HG03342 (cell line): ENCODE measurements around the gene RNF214.
"Not testable (repeated sequence)": the region's sequence is repeated elsewhere in the genome, so short reads cannot be mapped to it uniquely, and the experiment has no call there.

Experiments used
- ATAC-seq: cut with Tn5 transposase; IDR thresholded peaks from one replicate; pipeline ENCODE4 v1.9.1; 2021; ENCODE audit warnings: mild to moderate bottlenecking, moderate library complexity; ENCODE audit not compliant: unreplicated experiment

The RNF214 gene

DNA sequence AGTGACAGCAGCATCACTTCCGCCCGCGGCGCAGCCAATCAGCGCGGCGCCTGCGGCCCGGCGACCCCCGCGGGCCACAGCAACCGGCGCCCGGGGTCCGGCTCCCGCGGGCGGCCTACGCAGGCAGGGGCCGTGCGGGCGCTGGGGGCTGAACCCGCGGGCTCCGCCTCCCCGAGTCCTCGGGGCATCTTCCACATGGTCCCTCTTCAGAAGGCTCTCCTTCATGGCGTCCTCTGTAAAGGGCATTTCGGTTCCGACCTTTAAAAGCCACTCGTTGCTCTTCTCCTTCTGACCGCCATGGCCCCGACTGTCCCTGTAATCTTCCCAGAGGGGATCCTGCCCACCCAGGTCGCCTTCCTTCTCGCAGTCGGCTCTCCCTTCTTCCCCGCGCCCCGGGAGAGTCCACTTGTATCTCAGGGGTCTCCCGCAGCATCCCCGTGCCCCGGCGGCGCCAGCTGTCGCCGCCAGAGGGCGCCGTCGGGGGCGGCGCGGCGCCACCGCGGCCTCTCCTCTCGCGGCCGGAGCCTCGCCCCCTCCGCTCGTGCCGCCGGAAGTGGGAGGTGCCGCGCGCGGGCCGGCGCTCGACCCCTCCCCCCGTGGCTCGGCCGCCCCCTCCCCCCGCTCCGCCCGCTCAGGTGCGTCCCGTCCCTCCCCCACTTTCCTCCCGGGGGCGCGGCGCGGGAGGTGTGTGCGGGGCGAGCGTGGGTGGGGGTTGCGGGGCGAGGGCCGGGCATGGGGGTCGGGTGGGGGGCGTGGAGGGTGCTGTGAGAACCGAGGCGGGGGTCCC lies at the start of gene RNF214:
TSS of gene RNF214 (plus strand) at position 580 of the 787 bp plus-strand sequence. CDS start 1,602 bp downstream, outside the sequence.
- peak; percentile 73 for ATAC-seq

- ATAC-seq, result not testable (repeated sequence)
These were observed 49.3 kb upstream of the RNF214 start for GRCh38 chr11:117183178-117183577.

DNA sequence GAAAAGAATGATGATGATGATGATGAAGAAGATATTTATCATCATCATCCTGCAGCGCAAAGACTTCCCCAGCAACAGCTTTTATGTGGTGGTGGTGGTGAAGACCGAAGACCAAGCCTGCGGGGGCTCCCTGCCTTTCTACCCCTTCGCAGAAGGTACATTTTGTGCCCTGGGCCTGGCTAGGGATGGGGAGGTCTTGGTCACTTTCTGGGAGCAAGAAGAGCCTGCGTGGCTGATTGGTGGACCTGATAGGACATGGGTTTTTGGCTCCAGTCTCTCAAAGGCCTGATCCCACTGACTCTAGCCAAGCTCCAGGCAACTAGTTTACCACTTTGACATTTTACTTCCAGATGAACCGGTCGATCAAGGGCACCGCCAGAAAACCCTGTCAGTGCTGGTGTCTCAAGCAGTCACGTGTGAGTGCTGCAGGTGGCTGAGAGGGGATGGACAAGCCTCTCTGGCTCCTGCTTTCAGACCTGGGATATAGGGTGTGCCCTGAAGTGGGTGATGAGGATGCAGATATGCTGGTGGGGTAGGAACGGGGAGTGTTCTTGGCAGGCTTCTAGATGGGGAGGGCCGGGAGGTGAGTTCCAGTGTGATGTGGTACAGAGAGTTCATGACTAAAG lies 48.6 kb upstream of the RNF214 start:
- ATAC-seq, result no peak

DNA sequence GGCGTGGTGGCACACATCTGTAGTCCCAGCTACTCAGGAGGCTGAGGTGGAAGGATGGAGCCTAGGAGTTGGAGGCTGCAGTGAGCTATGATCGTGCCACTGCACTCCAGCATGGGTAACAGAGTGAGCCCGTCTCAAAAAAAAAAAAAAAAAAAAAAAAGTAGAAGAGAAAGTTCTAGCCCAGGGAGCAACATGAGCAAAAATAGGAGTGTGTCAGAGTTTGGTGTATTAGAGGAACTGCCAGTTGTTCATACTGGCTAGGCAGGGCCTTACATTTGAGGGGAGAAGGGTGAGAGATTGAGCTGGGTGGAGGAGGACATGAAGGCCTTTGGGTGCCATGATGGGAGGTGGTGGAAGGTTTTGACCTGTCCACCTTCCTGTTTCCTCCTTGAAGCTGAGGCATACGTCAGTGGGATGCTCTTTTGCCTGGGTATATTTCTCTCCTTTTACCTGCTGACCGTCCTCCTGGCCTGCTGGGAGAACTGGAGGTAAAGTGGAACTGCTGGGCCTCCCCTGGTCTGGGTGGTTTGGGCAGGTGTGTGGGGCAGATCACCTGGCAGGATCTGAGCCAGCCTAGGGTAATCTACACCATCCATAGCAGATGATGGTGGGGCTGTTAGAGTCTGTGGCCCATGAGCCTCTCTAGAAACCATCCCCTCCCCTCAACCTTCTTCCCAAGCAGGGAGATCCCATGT lies 46.6 kb upstream of the RNF214 start:
- ATAC-seq, result no peak

DNA sequence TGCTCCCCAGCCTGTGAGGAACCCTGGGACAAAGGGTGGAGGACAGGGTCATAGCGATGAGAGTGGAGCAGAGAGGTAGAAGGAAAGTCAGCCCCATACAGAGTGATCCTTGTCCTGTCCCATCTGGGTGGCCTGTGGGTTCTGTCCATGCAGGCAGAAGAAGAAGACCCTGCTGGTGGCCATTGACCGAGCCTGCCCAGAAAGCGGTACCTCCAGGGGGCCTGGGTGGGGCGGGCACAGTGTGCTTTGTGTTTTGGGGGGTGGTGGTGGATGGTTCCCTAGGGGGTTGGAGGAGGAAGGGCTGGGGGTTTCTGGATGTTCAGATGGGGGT lies 46.1 kb upstream of the RNF214 start:
- ATAC-seq, result no peak

DNA sequence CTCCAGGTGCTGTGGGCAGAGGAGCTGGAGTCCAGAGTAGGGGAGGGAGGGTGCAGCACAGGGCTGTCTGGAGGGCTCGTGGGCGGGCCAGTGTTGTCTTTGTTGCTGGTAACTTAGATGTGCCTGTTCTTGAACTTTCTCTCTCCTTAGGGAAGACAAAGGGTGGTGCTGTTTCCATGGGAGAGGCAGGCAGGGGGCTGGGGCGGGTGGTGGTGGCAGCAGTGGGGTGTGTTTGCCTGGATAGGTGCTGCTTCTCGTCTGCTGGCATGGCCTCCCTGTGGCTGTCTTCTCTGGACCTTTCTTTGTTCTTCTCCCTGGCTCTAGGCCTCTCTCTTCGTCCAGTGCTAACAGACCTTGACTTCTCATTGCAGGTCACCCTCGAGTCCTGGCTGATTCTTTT lies 45.5 kb upstream of the RNF214 start:
- ATAC-seq, result no peak

GRCh38 chr11:117187428-117187798 lies 45.1 kb upstream of the RNF214 start:
- no peak for ATAC-seq

- ATAC-seq, result no peak
These were observed 44.5 kb upstream of the RNF214 start for GRCh38 chr11:117187799-117188481.

DNA sequence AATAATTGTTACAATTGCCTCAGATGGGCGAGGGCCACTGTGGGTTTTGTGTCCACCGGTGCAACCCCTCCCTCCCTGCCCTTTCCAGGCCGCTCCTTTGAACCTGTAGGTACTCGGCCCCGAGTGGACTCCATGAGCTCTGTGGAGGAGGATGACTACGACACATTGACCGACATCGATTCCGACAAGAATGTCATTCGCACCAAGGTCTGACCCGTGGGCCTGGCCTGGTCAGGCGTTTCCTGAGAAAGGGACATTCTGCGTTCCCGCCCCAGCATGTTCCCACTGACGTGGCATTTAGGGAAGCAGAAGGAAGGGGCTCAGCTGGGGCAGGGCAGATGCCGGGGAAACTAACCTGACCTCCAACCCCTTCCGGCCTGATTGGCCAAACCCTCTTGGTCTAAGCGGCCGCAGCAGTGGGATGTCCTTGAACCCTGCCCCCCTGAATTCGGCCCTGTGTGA lies 43.8 kb upstream of the RNF214 start:
- ATAC-seq, result no peak

- peak; percentile 75 for ATAC-seq
These were observed 43.1 kb upstream of the RNF214 start for GRCh38 chr11:117189191-117189940.

- no peak for ATAC-seq
These were observed 42.4 kb upstream of the RNF214 start for GRCh38 chr11:117189941-117190544.

GRCh38 chr11:117191680-117192400 lies 40.6 kb upstream of the RNF214 start:
- no peak for ATAC-seq

DNA sequence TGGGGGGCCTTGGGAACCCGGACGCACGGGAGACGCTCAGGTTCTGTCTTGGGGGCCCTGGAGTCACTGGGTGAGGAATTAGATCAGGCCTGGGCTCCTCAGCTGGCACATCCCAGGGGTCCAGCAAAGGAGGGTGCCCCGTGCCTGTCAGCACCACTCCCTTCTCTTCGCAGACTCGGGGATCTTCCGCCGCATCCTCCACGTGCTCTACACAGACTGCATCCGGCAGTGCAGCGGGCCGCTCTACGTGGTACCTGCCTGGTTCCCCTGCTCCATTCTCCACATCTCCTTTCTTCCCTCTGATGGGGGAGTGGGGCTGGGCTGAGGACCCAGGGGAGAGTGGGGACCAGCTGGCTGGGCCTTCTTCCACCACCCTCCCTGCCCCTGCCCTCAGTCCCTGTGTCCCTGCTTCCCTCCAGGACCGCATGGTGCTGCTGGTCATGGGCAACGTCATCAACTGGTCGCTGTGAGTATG lies 40.0 kb upstream of the RNF214 start:
- no peak for ATAC-seq

GRCh38 chr11:117193130-117194020 lies 39.1 kb upstream of the RNF214 start:
- ATAC-seq, result no peak

DNA sequence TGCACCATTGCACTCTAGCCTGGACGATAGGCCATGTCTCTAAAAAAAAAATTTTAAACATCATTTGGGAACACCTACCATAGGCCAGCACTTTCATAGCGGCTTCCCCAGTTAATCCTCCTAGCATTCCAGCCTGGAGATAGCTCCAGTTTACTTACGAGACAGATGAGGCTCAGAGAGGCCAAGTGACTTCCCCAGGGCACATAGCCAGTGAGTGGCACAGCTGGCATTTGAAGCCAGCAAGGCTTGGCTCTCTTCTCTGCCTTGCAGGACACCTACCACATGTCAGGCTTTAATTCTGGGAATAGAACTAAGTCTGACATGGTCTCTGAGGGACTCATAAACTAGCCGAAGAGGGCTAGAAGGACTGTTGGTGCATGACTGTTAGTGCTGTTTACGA lies 38.2 kb upstream of the RNF214 start:
- ATAC-seq, result no peak

DNA sequence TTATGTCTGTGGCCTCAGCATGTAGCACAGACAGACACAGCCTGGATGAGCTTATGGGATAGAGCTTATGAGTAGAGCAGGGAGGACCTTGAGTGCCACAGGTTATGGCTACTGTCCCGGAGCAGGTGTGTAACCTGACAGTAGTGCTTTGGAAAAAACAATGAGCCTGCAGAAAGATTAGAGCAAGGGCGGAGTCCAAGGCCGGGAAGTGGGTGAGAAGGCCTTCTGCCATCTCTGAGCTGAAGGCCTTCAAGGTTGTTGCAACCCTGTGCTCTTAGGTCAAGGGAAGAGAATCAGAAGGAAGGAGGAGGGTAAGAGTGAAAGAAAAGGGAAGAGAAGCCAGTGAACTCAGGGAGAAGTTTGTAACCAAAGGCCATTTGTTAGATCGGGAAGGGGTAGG lies 37.2 kb upstream of the RNF214 start:
- no peak for ATAC-seq

GRCh38 chr11:117195761-117196160 lies 36.7 kb upstream of the RNF214 start:
- ATAC-seq, result no peak

DNA sequence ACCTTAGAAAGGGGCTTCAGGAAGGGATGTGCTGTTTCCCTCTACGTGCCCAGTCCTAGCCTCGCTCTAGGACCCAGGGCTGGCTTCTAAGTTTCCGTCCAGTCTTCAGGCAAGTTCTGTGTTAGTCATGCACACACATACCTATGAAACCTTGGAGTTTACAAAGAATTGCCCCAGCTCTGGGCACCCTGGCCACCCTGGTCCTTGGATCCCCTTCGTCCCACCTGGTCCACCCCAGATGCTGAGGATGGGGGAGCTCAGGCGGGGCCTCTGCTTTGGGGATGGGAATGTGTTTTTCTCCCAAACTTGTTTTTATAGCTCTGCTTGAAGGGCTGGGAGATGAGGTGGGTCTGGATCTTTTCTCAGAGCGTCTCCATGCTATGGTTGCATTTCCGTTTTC lies 35.5 kb upstream of the RNF214 start:
- no peak for ATAC-seq
